Right atrium auricular region (tissue), 2 donors: ENCODE results near the gene PPP1R14B. TPM values are rescaled to one million over a fixed set of nuclear protein-coding genes. Genes with fewer than 3 reads are reported as not detected.

Experiments
- DNase-seq: peaks from one replicate; pipeline ENCODE4 v3.0.0-alpha.2; 2019; ENCODE audit warnings: low spot score
- H3K27ac ChIP-seq, 2 donors: fragments of 200-600 bp; sonication (generic); 1 replicate in 1 of 2; 2 replicates in 1 of 2; pipeline ENCODE4 v1.5.1; 2016 to 2019
- H3K27me3 ChIP-seq, 2 donors: fragments of 200-600 bp; sonication (generic); one replicate each; pipeline versions ENCODE4 v1.5.1 to v1.6.0; 2017 to 2019
- H3K36me3 ChIP-seq: fragments of 200-600 bp; sonication (generic); one replicate; pipeline ENCODE4 v1.5.1; 2016
- H3K4me1 ChIP-seq, 2 donors: fragments of 200-600 bp; sonication (generic); one replicate each; pipeline versions ENCODE4 v1.5.1 to v1.6.0; 2017 to 2019
- H3K4me3 ChIP-seq, 2 donors: fragments of 200-600 bp; sonication (generic); 1 replicate in 1 of 2; 2 replicates in 1 of 2; pipeline ENCODE4 v1.5.1; 2017 to 2019; ENCODE audit warnings: mild to moderate bottlenecking in 1 of 2, moderate library complexity in 1 of 2
- H3K9me3 ChIP-seq, 2 donors: fragments of 200-600 bp; sonication (generic); one replicate each; pipeline ENCODE4 v1.5.1; 2019
- CTCF ChIP-seq, 2 donors: fragments of 200-600 bp; sonication (generic); IDR thresholded peaks; one replicate each; pipeline ENCODE4 v1.5.1; 2019; ENCODE audit warnings: antibody characterized with exemption in 2 of 2
- total RNA-seq, 2 donors: library from RNA; depleted of rRNA; stranded (reverse); fragments of >200 nt; gene quantifications; one replicate each; pipeline ENCODE4 v1.1.0, GENCODE V29; 2016

PPP1R14B gene
- total RNA-seq, 2 donors from 2014 or later: 76.4 to 99.2 TPM

GRCh38 chr11:64291752-64292459, 45.2 kb upstream of the PPP1R14B start:
- H3K27me3 ChIP-seq: peaks cover 13 to 23% of the 10 kb centered on the region in 2 donors
- TF ChIP-seq CTCF (IDR thresholded peaks at IDR 0.05): no peak
- H3K27ac ChIP-seq: no peak overlapping the region
- peak overlapping the region in 1 of 2 donors; percentile 49 for H3K4me3 ChIP-seq
- DNase-seq: no peak
- peaks cover 0 to 21% of the 10 kb centered on the region in 2 donors for H3K4me1 ChIP-seq
- H3K36me3 ChIP-seq: no peaks in the 10 kb centered on the region
- H3K9me3 ChIP-seq: no peaks in the 10 kb centered on the region

- Histone ChIP-seq H3K27ac (no peak within 1 kb of the TSS), H3K36me3 (no peaks in the 10 kb centered on the region), H3K9me3 (no peaks in the 10 kb centered on the region), H3K4me1 (peaks cover 0 to 27% of the 10 kb centered on the region in 2 donors), H3K27me3 (peaks cover 10 to 19% of the 10 kb centered on the region in 2 donors), H3K4me3 (peak within 1 kb of the TSS; percentile 12 to 49)
- DNase-seq: no peak
- TF ChIP-seq CTCF (IDR thresholded peaks at IDR 0.05): no peak
Observed at GRCh38 chr11:64291262-64291751, 44.6 kb upstream of the PPP1R14B start, which contains the start of gene KCNK4. Gene KCNK4 (plus strand): TSS chr11:64291302. CDS start chr11:64293019, 1,717 bp downstream.

- H3K27ac ChIP-seq: no peak overlapping the region
- no peaks in the 10 kb centered on the region for H3K36me3 ChIP-seq
- no peaks in the 10 kb centered on the region for H3K9me3 ChIP-seq
- H3K4me3 ChIP-seq: peak overlapping the region in 1 of 2 donors; percentile 49
- peaks cover 10 to 19% of the 10 kb centered on the region in 2 donors for H3K27me3 ChIP-seq
- peaks cover 0 to 33% of the 10 kb centered on the region in 2 donors for H3K4me1 ChIP-seq
- TF ChIP-seq CTCF (IDR thresholded peaks at IDR 0.05): no peak
- DNase-seq: no peak
Observed at GRCh38 chr11:64290352-64291261, 43.9 kb upstream of the PPP1R14B start.

- Histone ChIP-seq H3K4me1 (peaks cover 0 to 35% of the 10 kb centered on the region in 2 donors), H3K36me3 (no peaks in the 10 kb centered on the region), H3K27ac (no peak overlapping the region), H3K4me3 (no peak overlapping the region), H3K9me3 (no peaks in the 10 kb centered on the region), H3K27me3 (peaks cover 10 to 19% of the 10 kb centered on the region in 2 donors)
- DNase-seq: no peak
- TF ChIP-seq CTCF (IDR thresholded peaks at IDR 0.05): no peak
Observed at GRCh38 chr11:64289002-64289564, 42.3 kb upstream of the PPP1R14B start.

GRCh38 chr11:64288353-64288750, 41.6 kb upstream of the PPP1R14B start:
- peaks cover 10 to 19% of the 10 kb centered on the region in 2 donors for H3K27me3 ChIP-seq

More at GRCh38 chr11:64288353-64288750, 41.6 kb upstream of the PPP1R14B start:
- H3K4me3 ChIP-seq: no peak overlapping the region
- no peaks in the 10 kb centered on the region for H3K9me3 ChIP-seq
- H3K4me1 ChIP-seq: peaks cover 0 to 42% of the 10 kb centered on the region in 2 donors
- TF ChIP-seq CTCF (IDR thresholded peaks at IDR 0.05): no peak
- H3K36me3 ChIP-seq: no peaks in the 10 kb centered on the region
- H3K27ac ChIP-seq: no peak overlapping the region
- DNase-seq: no peak
